ENCODE data around the gene HMGN3.

Gene HMGN3

DNA sequence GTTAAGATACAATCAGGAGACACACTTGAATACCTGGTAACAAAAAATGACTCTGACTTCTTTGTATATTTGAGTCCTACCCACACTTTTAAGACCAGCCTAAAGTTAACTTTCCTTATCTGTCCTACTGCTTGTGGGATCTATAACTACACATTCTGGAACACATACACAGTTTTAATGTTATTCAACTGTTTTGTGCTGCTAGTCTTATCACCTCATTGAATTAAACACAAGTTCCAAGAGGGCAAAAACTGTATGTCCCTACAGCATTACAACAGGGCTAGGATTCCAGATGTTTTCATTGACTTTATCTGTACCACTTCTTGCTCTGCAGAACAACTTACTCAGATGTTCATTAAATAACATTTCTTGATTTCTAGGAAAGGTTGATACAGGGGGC is 2.8 kb downstream of the HMGN3 start:
- DNase-seq: no peak

DNA sequence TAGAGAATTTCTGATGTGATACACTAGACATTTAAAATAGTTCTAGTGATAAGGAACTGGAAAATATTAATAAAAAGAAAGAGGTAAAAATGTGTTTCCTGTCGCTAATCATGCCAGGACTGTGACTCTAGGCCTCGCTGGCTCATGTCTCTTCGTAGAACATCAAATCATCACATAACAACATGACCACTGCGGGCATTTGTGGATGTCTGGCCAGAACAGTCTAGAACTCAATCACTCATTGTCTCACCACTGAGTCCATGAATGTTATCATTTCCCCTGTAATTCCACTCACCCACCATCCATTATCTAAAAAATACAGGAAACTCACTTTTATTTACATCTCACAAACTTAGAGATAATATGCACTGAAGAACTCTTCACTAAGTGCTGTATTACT is 3.4 kb downstream of the HMGN3 start:
- no peak for DNase-seq

DNA sequence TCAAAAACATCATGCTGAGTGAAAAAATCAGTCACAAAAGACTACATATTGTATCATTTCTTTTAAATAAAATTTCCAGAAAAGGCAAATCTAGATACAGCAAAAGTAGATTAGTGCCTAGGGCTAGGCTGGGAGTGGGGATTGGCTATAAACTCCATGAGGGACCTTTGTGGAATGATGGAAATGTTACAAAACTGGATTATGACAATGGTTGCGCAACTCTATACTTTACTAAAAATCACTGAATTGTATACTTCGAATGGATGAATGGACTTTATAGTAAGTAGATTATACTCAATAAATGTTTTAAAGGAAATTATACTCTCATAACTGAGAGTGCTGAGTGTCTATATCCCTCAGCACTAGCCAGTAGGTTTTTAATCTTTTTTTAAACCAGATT is 4.3 kb downstream of the HMGN3 start:
- DNase-seq: no peak

GRCh38 chr6:79227445-79227844 is 7.0 kb downstream of the HMGN3 start:
- DNase-seq: no peak

- DNase-seq: no peak
Measured at GRCh38 chr6:79226660-79227059, 7.8 kb downstream of the HMGN3 start.

GRCh38 chr6:79225717-79226599 is 8.5 kb downstream of the HMGN3 start:
- DNase-seq: no peak

DNA sequence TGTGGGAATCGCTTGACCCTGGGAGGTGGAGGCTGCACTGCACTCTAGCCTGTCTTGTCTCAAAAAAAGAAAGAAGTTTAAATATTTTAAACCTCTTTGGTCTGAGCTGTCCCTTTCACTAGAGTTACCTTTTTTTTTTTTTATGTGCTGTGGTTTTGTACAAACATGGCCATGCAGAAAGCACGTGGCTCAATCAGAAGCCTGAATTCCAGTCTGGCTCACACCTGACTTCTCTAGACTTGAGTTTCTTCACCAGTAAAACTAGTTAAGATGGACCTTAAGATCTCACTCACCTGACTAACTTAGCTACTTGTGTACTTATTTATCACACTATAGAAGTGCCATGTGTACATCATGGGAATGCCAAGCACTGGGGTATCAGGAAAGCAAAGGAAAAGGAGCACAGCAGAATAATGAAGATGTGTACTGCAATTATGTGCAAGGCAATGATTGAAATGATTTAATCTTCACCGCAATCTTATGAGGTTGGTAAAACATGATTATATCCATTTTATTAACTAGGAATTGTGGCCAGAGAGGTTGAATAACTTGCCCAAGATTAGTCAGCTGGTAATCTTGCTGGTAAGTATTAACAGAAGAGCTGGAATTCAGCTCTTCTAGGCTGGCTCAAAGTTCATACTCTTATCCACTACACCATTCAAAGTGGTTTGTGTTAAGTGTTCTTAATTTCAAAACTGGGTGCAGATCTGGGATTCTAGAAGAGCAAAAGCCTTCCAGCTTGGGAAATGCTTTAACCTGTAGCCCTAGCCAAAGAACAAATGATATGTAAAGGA is 10.7 kb downstream of the HMGN3 start:
- DNase-seq: no peak

DNA sequence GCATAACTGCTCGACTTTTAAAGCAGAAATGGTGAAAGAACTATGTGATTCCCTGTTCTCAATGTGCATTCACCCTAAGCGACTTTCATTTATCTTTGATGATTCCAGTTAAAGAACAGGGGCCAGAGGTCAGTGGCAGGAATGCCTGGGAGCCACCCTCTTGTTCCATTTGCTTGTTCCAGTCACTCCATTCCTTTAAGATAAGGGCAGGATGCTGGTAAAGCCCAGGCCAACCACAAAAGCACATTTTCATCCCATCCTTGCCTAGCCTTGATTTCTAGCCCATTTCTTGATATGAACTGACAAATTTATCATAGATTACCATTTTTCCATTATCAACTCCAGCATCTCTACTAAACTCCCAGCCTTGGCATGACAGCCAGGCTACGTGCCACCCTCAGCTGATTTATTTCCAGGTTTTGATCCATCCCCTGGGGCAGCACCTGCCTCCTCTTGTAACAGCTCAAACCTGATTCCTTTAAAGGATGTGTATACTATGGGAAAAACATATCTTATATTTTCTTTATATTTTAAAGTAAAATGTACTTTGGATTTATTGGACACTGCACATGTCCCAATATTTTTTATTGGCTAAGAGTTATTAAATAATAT is 19.2 kb downstream of the HMGN3 start:
- no peak for DNase-seq

GRCh38 chr6:79212859-79213258 is 21.6 kb downstream of the HMGN3 start:
- DNase-seq: no peak

GRCh38 chr6:79208816-79209215 is 25.7 kb downstream of the HMGN3 start:
- DNase-seq: no peak

DNA sequence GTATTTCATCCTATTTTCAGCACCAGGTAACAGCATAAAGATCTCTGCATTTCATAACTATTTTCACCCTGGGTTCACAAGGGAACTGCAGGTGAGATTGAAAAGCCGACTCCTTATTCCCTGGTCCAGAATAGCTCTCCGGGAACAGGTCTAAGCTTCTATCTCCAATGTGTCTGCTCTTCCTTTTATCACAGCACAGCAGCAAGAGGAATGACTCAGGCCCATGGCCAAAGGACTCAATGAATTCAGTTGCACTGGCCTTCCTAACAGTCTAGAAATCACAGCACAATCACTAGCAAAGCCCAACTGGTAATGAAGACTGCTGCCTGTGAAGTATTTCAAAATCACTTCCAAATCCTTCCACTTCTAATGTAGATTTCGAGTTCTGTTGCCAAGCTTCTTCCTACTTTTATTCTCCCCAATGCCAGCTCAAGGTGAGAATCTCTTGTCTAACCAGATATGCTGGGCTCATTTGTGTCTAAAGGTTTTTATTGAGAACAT is 30.7 kb downstream of the HMGN3 start:
- DNase-seq: no peak

GRCh38 chr6:79202556-79202955 is 31.9 kb downstream of the HMGN3 start:
- DNase-seq: no peak

- DNase-seq: no peak
Measured at GRCh38 chr6:79201983-79202382, 32.5 kb downstream of the HMGN3 start.

GRCh38 chr6:79201143-79201542 is 33.3 kb downstream of the HMGN3 start:
- no peak for DNase-seq

DNA sequence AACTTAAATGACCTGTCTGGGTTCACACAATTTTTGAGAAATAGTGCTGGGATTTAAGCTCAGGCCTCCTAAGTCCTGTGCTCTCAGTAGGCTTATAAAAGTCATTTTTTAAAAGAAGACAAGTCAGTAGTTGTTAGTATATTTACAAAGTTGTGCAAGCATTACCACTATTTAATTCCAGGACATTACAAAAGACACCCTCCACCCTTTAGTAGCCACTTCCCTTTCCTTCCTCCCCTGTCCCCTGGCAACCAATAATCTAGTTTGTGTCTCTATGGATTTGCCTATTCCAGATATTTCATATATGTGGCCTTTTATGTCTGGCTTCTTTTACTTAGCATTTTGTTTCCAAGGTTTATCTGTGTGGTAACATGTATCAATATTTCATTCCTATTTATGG is 37.6 kb downstream of the HMGN3 start:
- DNase-seq: no peak

- DNase-seq: no peak
Measured at GRCh38 chr6:79193971-79194370, 40.5 kb downstream of the HMGN3 start.

DNA sequence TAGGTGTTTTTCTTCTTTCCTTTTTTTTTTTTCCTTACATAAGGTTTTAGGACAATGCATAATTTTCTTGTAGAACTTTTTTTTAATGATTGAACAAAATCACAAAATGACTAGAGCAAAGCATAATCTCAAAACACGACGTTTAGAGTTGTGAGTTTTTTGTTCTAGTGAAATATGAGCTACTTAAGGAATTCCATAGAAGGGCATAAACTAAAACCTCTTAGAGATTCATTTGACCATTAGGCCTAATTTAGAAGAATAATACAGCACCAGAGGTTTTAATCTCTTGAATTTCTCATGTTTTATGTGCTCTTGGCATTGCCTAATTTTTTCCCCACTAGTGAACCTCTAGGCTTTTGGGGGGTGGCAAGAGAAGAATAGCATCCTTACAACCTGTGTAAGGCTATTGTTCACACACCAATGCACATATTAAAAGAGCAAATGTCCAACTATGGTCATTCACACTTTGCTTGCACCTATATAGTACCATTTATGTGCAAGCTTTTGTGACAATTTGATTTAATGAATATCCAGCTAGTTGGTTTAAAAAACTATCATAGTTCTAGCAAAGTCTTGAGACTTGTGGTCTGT is 44.6 kb downstream of the HMGN3 start:
- no peak for DNase-seq

GRCh38 chr6:79188885-79189480 is 45.5 kb downstream of the HMGN3 start:
- no peak for DNase-seq

- DNase-seq: no peak
Measured at GRCh38 chr6:79188107-79188506, 46.4 kb downstream of the HMGN3 start.

DNA sequence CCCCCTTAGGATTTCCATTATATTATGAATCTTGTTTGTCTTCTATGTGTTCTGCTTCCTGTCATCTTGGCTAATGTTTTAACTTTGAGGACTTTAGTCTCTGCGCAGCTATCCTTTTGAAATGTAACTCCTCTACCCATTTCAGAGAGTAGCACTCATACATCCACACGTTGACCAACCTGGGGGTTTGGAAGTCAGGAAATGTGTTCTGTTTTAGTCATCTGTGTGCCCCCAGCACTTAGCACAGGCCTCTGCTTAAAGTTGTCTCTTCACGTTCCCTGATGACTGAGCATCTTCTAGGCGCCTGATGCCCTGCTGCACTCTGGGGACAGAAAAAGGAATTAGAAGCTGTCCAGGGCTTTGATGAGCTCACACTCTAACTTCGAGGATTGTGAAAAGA is 47.9 kb downstream of the HMGN3 start:
- no peak for DNase-seq

- DNase-seq: no peak
Measured at GRCh38 chr6:79184641-79185040, 49.8 kb downstream of the HMGN3 start.

DNA sequence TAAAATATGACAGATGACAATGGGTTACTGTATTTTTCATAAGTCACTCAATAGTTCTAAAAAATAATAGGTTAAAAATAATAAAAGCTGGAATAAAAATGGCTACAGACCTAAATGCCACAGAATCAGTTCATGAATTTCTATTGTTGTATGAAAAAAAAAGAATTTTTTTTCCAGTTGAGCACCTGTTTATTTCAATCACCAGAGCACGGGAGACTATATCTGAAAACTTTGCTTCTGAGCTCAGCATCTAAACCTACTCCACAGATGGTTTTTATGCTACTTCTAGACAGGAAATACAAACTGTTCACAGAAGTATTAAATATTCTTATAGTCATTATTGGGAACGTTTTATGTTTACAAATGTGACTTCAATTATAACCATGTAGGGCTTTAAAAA is 50.4 kb downstream of the HMGN3 start:
- no peak for DNase-seq

DNA sequence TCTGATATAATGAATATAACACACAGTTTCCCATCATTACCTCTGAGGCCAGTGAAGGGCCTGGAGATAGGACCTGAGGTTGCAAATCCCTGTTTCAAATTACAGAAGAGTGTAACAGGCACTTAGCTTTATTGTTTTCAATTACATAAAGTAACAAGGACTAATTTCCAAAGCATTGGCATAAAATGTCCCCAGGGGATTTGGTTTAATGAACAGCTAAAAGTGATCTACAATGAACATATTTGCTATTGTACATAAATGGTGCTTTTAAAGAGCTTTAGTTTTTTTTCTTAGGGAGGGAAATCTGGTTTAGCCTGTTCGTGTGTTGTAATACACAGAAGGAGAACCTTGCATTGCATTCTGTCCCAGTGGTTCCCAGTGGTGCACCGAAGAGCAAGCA is 54.4 kb downstream of the HMGN3 start:
- peak; percentile 75 for DNase-seq

All from NCI-H1436 (cell line).